Heart left ventricle (tissue), 13 donors: ENCODE measurements around the gene FSTL4.

Experiments
- CTCF ChIP-seq, 12 donors: fragments of 200-600 bp; sonication (generic) in 4 of 12; IDR thresholded peaks; one replicate each; pipeline versions ENCODE4 v1.5.0 to v1.8.0; 2018 to 2022; ENCODE audit warnings: antibody characterized with exemption in 12 of 12, mild to moderate bottlenecking in 5 of 12
- POLR2A ChIP-seq, 2 donors: fragments of 450-650 bp; IDR thresholded peaks; one replicate each; pipeline ENCODE4 v1.6.1; 2017; ENCODE audit warnings: antibody characterized with exemption in 2 of 2, mild to moderate bottlenecking in 2 of 2, moderate library complexity in 2 of 2
- donor health status: ischemic (EF 13 %, LVEDD 7.1; RV severe dilation, severe dysfunction).
- donor health status: DM: no; HTN: yes; CAD: no.
- donor health status: DM: no; HTN: no; CAD: no.
- donor health status: ischemic (EF 25% LVEDD 6.9; RV normal size, moderate dysfunction).
- donor health status: ischemic (EF 25% LVEDD 5.7; RV mildly dilated, moderate dysfunction).
- donor health status: ischemic (EF 35%, LVEDD 5.7; RV mildly dilated, moderate dysfunction).
- donor health status: nonischemic (EF 11% LVEDD 7.7; RV severe dilation, severe dysfunction).
- donor health status: DM: yes; HTN: yes; CAD: no.
- donor health status: PGD.
- donor health status: ischemic (EF 29% LVEDD 5.4; RV normal size, mild dysfunction).
- donor health status: nonischemic (EF 23%, LVEDD 6.1; RV moderate dilation, normal function).

GRCh38 chr5:133429046-133429445 lies 183.3 kb downstream of the FSTL4 start:
- TF ChIP-seq CTCF (IDR thresholded peaks at IDR 0.05) (no peak), POLR2A (IDR thresholded peaks at IDR 0.05) (no peak)
